GM18868 (cell line): ENCODE data around the gene ART5.

Source experiments
- ATAC-seq: cut with Tn5 transposase; IDR thresholded peaks from one replicate; pipeline ENCODE4 v1.9.1; 2021; ENCODE audit warnings: mild to moderate bottlenecking, moderate library complexity; ENCODE audit not compliant: unreplicated experiment

ART5 gene

GRCh38 chr11:3641701-3642070 is at the start of gene ART5:
ART5 (minus strand) TSS chr11:3641992; CDS start chr11:3641862, 130 bp downstream.
- no peak for ATAC-seq

- ATAC-seq = no peak
Measured at GRCh38 chr11:3686751-3687150, 45.0 kb upstream of the ART5 start.

- ATAC-seq = no peak
Measured at GRCh38 chr11:3685923-3686322, 44.1 kb upstream of the ART5 start.

GRCh38 chr11:3684819-3685172 is 43.0 kb upstream of the ART5 start:
- ATAC-seq = no peak

- ATAC-seq = no peak
Measured at GRCh38 chr11:3684129-3684818, 42.5 kb upstream of the ART5 start.

- ATAC-seq = no peak
Measured at GRCh38 chr11:3683039-3683438, 41.2 kb upstream of the ART5 start.

GRCh38 chr11:3679077-3679476 is 37.3 kb upstream of the ART5 start:
- ATAC-seq = no peak

- no peak for ATAC-seq
Measured at GRCh38 chr11:3675971-3676370, 34.2 kb upstream of the ART5 start.

- ATAC-seq = no peak
Measured at GRCh38 chr11:3674189-3674588, 32.4 kb upstream of the ART5 start.

GRCh38 chr11:3671334-3672254 is 29.8 kb upstream of the ART5 start, which contains the start of gene CHRNA10:
CHRNA10 (minus strand) TSS chr11:3671384; CDS start chr11:3671312, 72 bp downstream.
- ATAC-seq = no peak

- ATAC-seq = no peak
Measured at GRCh38 chr11:3669742-3670183, 28.0 kb upstream of the ART5 start.

- ATAC-seq = no peak
Measured at GRCh38 chr11:3669128-3669527, 27.3 kb upstream of the ART5 start.

GRCh38 chr11:3667149-3668035 is 25.6 kb upstream of the ART5 start:
- ATAC-seq = no peak

- ATAC-seq = no peak
Measured at GRCh38 chr11:3666023-3666530, 24.3 kb upstream of the ART5 start.

GRCh38 chr11:3665336-3666022 is 23.7 kb upstream of the ART5 start:
- no peak for ATAC-seq

GRCh38 chr11:3664032-3664630 is 22.3 kb upstream of the ART5 start:
- ATAC-seq = no peak

- ATAC-seq = no peak
Measured at GRCh38 chr11:3662856-3663255, 21.1 kb upstream of the ART5 start.

GRCh38 chr11:3660960-3661359 is 19.2 kb upstream of the ART5 start:
- ATAC-seq = no peak

GRCh38 chr11:3659595-3660515 is 18.1 kb upstream of the ART5 start:
- ATAC-seq = no peak
